ENCODE data around the gene RLBP1.
"Not testable (repeated sequence)": the region's sequence is repeated elsewhere in the genome, so short reads cannot be mapped to it uniquely, and the experiment has no call there.

Gene RLBP1

GRCh38 chr15:89221543-89221942 is at the start of gene RLBP1:
RLBP1 (minus strand) TSS chr15:89221579; CDS start chr15:89218975, 2,604 bp downstream.
- Mint-ChIP-seq H3K27ac (no peak within 1 kb of the TSS), H3K9me3 (no peaks in the 10 kb centered on the region), H3K27me3 (peaks cover 5% of the 10 kb centered on the region), H3K36me3 (ENCODE audit: low read depth) (no peaks in the 10 kb centered on the region), H3K4me3 (no peak within 1 kb of the TSS), H3K4me1 (peaks cover 5% of the 10 kb centered on the region)
- no peak for DNase-seq
- ATAC-seq = peak; percentile 6

- not testable (repeated sequence) for H3K27ac Mint-ChIP-seq, DNase-seq, H3K4me3 Mint-ChIP-seq, H3K9me3 Mint-ChIP-seq, H3K27me3 Mint-ChIP-seq, ATAC-seq
- Mint-ChIP-seq H3K36me3 (ENCODE audit: low read depth) (peaks cover 74% of the 10 kb centered on the region), H3K4me1 (peaks cover 20% of the 10 kb centered on the region)
These were observed 28.8 kb upstream of the RLBP1 start for GRCh38 chr15:89250142-89250541.

- peaks cover 29% of the 10 kb centered on the region for H3K4me1 Mint-ChIP-seq
- ATAC-seq (no peak), DNase-seq (no peak)
- H3K4me3 Mint-ChIP-seq = no peak overlapping the region
- H3K9me3 Mint-ChIP-seq = no peaks in the 10 kb centered on the region
- H3K27ac Mint-ChIP-seq = no peak overlapping the region
- no peaks in the 10 kb centered on the region for H3K27me3 Mint-ChIP-seq
- peaks cover 73% of the 10 kb centered on the region for H3K36me3 Mint-ChIP-seq (ENCODE audit: low read depth)
These were observed 27.2 kb upstream of the RLBP1 start for GRCh38 chr15:89248584-89248983.

GRCh38 chr15:89247446-89247845 is 26.1 kb upstream of the RLBP1 start:
- H3K27me3 Mint-ChIP-seq = no peaks in the 10 kb centered on the region
- H3K27ac Mint-ChIP-seq = no peak overlapping the region
- H3K36me3 Mint-ChIP-seq (ENCODE audit: low read depth) = peaks cover 64% of the 10 kb centered on the region
- H3K4me1 Mint-ChIP-seq = peaks cover 36% of the 10 kb centered on the region
- no peaks in the 10 kb centered on the region for H3K9me3 Mint-ChIP-seq
- H3K4me3 Mint-ChIP-seq = no peak overlapping the region
- DNase-seq = no peak
- ATAC-seq = no peak

GRCh38 chr15:89244574-89244903 is 23.2 kb upstream of the RLBP1 start:
- Mint-ChIP-seq H3K36me3 (ENCODE audit: low read depth) (peaks cover 42% of the 10 kb centered on the region), H3K27ac (peak overlapping the region; percentile 96), H3K27me3 (no peaks in the 10 kb centered on the region), H3K4me3 (peak overlapping the region; percentile 94), H3K4me1 (peaks cover 36% of the 10 kb centered on the region), H3K9me3 (no peaks in the 10 kb centered on the region)
- ATAC-seq = no peak
- DNase-seq = no peak

- H3K27me3 Mint-ChIP-seq = no peaks in the 10 kb centered on the region
- peak within 1 kb of the TSS; percentile 94 for H3K4me3 Mint-ChIP-seq
- peaks cover 36% of the 10 kb centered on the region for H3K4me1 Mint-ChIP-seq
- H3K36me3 Mint-ChIP-seq (ENCODE audit: low read depth) = peaks cover 37% of the 10 kb centered on the region
- peak within 1 kb of the TSS; percentile 96 for H3K27ac Mint-ChIP-seq
- H3K9me3 Mint-ChIP-seq = no peaks in the 10 kb centered on the region
- peak; percentile 96 for ATAC-seq
- DNase-seq = peak; percentile 98
These were observed 22.6 kb upstream of the RLBP1 start, which contains the start of gene FANCI for GRCh38 chr15:89243691-89244573. FANCI (plus strand) TSS chr15:89243979; CDS start chr15:89247648, 3,669 bp downstream.

GRCh38 chr15:89243046-89243690 is 21.8 kb upstream of the RLBP1 start:
- H3K9me3 Mint-ChIP-seq = no peaks in the 10 kb centered on the region
- no peak for ATAC-seq
- peak overlapping the region; percentile 96 for H3K27ac Mint-ChIP-seq
- peaks cover 31% of the 10 kb centered on the region for H3K36me3 Mint-ChIP-seq (ENCODE audit: low read depth)
- peaks cover 2% of the 10 kb centered on the region for H3K27me3 Mint-ChIP-seq
- peak overlapping the region; percentile 94 for H3K4me3 Mint-ChIP-seq
- no peak for DNase-seq
- H3K4me1 Mint-ChIP-seq = peaks cover 36% of the 10 kb centered on the region

- not testable (repeated sequence) for H3K9me3 Mint-ChIP-seq; H3K4me3 Mint-ChIP-seq; H3K36me3 Mint-ChIP-seq (ENCODE audit: low read depth); H3K27me3 Mint-ChIP-seq; H3K27ac Mint-ChIP-seq; ATAC-seq; DNase-seq
- peaks cover 17% of the 10 kb centered on the region for H3K4me1 Mint-ChIP-seq
These were observed 18.8 kb upstream of the RLBP1 start for GRCh38 chr15:89239883-89240810.

GRCh38 chr15:89231832-89232231 is 10.5 kb upstream of the RLBP1 start:
- H3K4me1 Mint-ChIP-seq = peaks cover 7% of the 10 kb centered on the region
- H3K4me3 Mint-ChIP-seq = no peak overlapping the region
- no peak overlapping the region for H3K27ac Mint-ChIP-seq
- H3K9me3 Mint-ChIP-seq = no peaks in the 10 kb centered on the region
- DNase-seq (no peak), ATAC-seq (no peak)
- H3K36me3 Mint-ChIP-seq (ENCODE audit: low read depth) = no peaks in the 10 kb centered on the region
- peaks cover 2% of the 10 kb centered on the region for H3K27me3 Mint-ChIP-seq

- no peak for DNase-seq
- H3K4me1 Mint-ChIP-seq = peaks cover 7% of the 10 kb centered on the region
- no peaks in the 10 kb centered on the region for H3K36me3 Mint-ChIP-seq (ENCODE audit: low read depth)
- peaks cover 2% of the 10 kb centered on the region for H3K27me3 Mint-ChIP-seq
- no peak overlapping the region for H3K27ac Mint-ChIP-seq
- H3K9me3 Mint-ChIP-seq = no peaks in the 10 kb centered on the region
- ATAC-seq = no peak
- no peak overlapping the region for H3K4me3 Mint-ChIP-seq
These were observed 8.9 kb upstream of the RLBP1 start for GRCh38 chr15:89230277-89230676.

- Mint-ChIP-seq H3K36me3 (ENCODE audit: low read depth) (no peaks in the 10 kb centered on the region), H3K27ac (no peak overlapping the region), H3K4me3 (no peak overlapping the region), H3K27me3 (peaks cover 3% of the 10 kb centered on the region), H3K9me3 (no peaks in the 10 kb centered on the region), H3K4me1 (peaks cover 7% of the 10 kb centered on the region)
- no peak for DNase-seq
- ATAC-seq = no peak
These were observed 6.0 kb upstream of the RLBP1 start for GRCh38 chr15:89227425-89227824.

- Mint-ChIP-seq H3K4me1 (peaks cover 10% of the 10 kb centered on the region), H3K4me3 (no peak overlapping the region), H3K27ac (no peak overlapping the region), H3K36me3 (ENCODE audit: low read depth) (no peaks in the 10 kb centered on the region), H3K9me3 (no peaks in the 10 kb centered on the region), H3K27me3 (peaks cover 3% of the 10 kb centered on the region)
- ATAC-seq = no peak
- no peak for DNase-seq
These were observed 5.2 kb upstream of the RLBP1 start for GRCh38 chr15:89226359-89227221.

- no peaks in the 10 kb centered on the region for H3K9me3 Mint-ChIP-seq
- H3K27ac Mint-ChIP-seq = no peak overlapping the region
- no peak for ATAC-seq
- no peak overlapping the region for H3K4me3 Mint-ChIP-seq
- H3K4me1 Mint-ChIP-seq = peaks cover 11% of the 10 kb centered on the region
- H3K27me3 Mint-ChIP-seq = peaks cover 3% of the 10 kb centered on the region
- no peak for DNase-seq
- no peaks in the 10 kb centered on the region for H3K36me3 Mint-ChIP-seq (ENCODE audit: low read depth)
These were observed 4.2 kb upstream of the RLBP1 start for GRCh38 chr15:89225588-89225987.

- Mint-ChIP-seq H3K4me3 (no peak overlapping the region), H3K27ac (no peak overlapping the region), H3K27me3 (peaks cover 5% of the 10 kb centered on the region), H3K4me1 (peaks cover 8% of the 10 kb centered on the region), H3K36me3 (ENCODE audit: low read depth) (no peaks in the 10 kb centered on the region), H3K9me3 (no peaks in the 10 kb centered on the region)
- DNase-seq (no peak), ATAC-seq (no peak)
These were observed 2.8 kb downstream of the RLBP1 start for GRCh38 chr15:89218531-89218930.

Measured in activated naive CD8-positive, alpha-beta T cell treated with anti-CD3 and anti-CD28 coated beads, Interleukin-2, amount 50 U/mL, for 24 hours (primary cell).